Stimulated activated CD4-positive, alpha-beta T cell treated with anti-CD3 and anti-CD28 coated beads, Interleukin-15, amount 100 ng/mL, for 1 hour (primary cell): ENCODE measurements around the gene MOB1A.

ENCODE experiments used
- DNase-seq, 2 donors: peaks; one replicate each; pipeline ENCODE4 v3.0.0-alpha.2; 2020; ENCODE audit warnings: low read depth in 1 of 2, low spot score in 1 of 2

MOB1A gene

DNA sequence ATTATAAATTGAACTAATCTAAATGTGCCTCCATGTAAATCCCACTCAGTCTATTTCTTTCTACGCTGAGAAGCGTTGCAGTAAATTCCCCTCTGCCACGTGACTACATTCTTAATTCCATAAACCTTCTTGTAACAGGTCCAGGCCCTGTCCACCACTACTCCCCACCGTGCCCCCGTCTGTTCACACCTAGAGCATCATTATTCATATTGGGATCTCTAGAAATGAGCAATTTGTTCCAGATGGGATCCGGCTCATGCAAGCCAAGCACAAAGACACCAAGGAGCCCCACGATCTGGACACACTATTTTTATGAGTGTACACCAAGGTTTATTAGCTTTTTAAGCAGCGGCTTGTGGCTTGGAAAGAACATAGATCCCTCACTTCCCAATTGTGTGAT, 69.1 kb downstream of the MOB1A start:
- DNase-seq, result no peak

- DNase-seq, result no peak
These were observed 71.6 kb downstream of the MOB1A start for GRCh38 chr2:74107071-74107470.

- no peak for DNase-seq
These were observed 73.3 kb downstream of the MOB1A start for GRCh38 chr2:74105413-74105812.

DNA sequence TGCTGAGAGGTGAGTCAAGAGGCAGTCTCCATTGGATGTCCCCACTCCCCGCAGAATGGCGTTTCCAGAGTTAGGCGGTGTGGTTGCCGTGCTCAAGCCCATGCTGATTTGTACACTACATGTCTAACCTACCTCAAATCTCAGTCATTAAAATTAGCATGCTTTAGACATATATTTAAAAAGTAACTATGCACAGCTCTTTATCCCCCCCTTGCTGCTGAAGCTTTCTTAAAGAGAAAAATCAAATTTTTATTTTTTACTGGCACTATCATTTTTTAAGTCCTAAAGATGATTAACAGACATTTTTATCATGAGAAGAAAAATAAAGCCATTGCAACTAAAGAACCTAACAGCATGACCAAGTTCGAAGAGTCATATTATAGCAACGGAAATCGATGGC, 73.8 kb downstream of the MOB1A start:
- DNase-seq, result no peak

DNA sequence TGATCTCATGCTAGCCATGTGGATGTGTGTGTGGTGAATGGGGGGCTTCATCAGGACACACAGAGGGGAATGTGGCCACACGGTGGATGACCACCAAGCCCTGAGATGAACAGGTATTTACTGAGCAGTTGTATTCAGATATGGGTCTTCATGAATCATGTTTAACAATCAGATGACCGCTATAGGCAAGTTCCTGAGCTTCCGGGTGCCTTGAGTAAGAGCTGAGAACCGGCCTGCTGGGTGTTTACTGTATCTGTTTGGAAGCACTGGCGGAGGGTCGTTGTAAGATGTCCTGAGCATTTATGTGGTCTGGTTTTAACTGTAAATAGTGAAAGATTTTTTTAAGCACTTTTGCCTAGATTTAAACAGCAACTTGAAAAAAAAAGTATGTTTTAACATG, 74.9 kb downstream of the MOB1A start:
- DNase-seq, result no peak
